HG03039 (cell line): Measurements from ENCODE around the gene ERH.
"Not testable (repeated sequence)": the region's sequence is repeated elsewhere in the genome, so short reads cannot be mapped to it uniquely, and the experiment has no call there.

ENCODE experiments used
- ATAC-seq: cut with Tn5 transposase; IDR thresholded peaks from one replicate; pipeline ENCODE4 v1.9.1; 2021; ENCODE audit warnings: mild to moderate bottlenecking, moderate library complexity; ENCODE audit not compliant: unreplicated experiment

Gene ERH

DNA sequence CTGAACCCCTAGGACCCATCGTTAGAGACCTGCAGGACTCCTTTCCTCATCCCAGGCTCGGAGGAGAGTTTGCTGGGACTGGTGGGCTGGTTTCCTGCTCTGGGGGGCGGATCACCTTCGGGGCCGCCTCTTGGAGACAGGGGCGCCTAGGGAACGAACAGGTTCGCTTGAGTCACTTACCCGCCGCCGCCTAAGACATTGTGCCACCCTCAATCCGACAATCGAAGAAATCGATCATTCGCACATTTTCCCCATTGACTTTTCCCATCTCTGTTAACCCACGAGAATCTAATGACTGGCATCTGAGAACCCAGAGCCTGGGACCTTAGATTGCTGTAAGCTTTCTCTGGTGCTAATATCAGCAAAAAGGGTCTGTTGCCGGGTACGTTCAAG, 715 bp upstream of the ERH start:
- no peak for ATAC-seq

- no peak for ATAC-seq
Measured at GRCh38 chr14:69395929-69396328, 2.2 kb downstream of the ERH start.

DNA sequence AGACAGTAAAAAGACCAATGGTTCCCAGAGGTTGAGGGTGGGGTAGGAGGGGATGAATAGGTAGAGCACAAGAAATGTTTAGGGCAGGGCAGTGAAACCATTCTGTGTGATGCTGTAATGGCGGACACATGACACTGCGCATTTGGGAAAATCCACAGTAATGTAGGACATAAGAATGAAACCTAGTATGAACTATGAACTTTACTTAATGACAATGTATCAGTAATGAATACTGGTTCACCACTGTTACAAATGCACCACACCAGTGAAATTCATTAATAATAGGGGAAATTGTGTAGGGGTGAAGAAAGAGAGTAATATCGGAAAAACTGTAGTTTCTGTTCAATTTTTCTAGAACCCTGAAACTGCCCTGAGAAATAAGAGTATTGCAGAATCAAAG, 5.6 kb downstream of the ERH start:
- no peak for ATAC-seq

DNA sequence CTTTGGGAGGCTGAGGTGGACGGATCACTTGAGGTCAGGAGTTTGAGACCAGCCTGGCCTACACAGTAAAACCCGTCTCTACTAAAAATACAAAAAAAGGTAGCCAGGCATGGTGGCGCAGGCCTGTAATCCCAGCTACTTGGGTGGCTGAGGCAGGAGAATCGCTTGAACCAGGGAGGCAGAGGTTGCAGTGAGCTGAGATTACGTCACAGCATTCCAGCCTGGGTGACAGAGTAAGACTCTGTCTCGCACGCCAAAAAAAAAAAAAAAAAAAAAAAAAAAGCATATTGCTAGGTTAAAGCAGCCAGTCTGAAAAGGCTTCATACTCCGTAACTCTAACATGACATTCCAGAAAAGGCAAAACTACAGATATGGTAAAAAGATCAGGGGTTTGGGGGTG, 6.7 kb downstream of the ERH start:
- ATAC-seq = not testable (repeated sequence)

GRCh38 chr14:69387311-69387710, 10.8 kb downstream of the ERH start:
- ATAC-seq = no peak

GRCh38 chr14:69378274-69378673, 19.8 kb downstream of the ERH start:
- no peak for ATAC-seq

GRCh38 chr14:69376439-69376838, 21.7 kb downstream of the ERH start:
- ATAC-seq = no peak

DNA sequence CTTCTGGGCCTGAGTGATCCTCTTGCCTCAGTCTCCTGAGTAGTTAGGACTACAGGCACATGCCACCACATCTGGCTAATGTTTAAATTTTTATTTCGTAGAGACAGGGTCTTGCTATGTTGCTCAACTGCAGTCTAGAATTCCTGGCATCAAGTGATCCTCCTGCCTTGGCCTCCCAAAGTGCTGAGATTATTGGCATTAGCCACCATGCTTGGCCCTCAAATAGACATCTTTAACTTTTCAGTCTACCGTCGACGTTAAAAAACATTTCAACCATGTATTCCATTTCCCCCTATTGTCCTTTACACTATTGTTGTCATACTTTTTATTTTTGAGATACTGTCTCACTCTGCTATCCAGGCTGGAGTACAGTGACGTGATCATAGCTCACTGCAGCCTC, 22.4 kb downstream of the ERH start:
- ATAC-seq = no peak

- no peak for ATAC-seq
Measured at GRCh38 chr14:69375182-69375581, 22.9 kb downstream of the ERH start.

- ATAC-seq = no peak
Measured at GRCh38 chr14:69374235-69374634, 23.9 kb downstream of the ERH start.

DNA sequence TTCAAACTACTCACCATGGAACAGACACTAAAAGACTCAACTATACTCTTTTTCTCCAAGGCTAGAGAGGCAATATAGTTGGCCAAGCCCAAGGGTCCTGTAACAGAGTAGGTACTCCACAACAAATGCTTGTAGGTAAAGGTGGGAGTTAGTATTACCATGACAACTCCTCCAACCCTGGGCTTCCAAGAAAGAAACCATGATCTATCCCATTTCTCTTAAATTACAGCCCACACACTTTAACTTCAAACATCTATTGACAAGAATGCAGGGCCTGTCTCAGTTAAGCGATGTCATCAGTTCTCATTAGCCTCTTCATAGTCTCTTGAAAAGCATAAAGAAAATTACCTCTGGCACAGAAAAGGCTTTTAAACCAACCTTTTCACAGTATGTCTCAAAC, 25.0 kb downstream of the ERH start:
- ATAC-seq = no peak

DNA sequence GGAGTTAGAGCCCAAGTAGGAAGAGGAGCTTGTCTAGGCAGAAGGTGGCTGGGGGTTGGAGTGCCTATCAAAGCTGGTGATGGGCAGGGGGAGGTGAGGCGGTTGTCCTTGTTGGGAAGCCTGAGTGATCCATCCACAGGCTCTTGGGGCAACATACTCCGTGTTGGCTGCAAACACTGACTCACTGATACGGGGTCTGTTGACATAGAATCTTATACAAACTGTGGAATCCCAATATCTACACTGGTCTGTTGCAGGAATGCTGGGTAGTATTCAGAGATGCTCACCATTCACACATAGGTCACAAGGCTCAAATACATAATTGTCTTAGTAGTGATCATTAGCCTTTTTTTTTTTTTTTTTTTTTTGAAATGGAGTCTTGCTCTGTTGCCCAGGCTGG, 26.0 kb downstream of the ERH start:
- ATAC-seq = no peak

DNA sequence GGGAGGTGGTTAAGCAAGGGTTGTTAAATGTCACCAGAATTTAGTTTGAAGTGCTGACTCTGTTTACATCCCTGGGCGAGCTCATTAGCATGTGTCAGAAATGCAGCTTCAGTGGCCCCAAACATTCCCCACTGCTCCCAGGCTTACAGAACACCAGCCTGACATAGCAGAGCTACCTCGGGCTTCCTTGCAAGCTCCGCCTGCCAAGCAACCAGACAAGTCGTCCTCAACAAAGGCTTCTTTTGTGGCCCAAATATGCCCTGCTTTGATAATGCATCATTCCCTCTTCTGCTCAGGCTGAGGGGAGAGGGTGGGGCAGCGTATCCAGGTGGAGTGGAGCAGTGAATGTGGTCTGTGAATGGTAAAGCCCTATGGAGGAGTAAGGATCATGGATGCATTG, 28.0 kb downstream of the ERH start:
- no peak for ATAC-seq

DNA sequence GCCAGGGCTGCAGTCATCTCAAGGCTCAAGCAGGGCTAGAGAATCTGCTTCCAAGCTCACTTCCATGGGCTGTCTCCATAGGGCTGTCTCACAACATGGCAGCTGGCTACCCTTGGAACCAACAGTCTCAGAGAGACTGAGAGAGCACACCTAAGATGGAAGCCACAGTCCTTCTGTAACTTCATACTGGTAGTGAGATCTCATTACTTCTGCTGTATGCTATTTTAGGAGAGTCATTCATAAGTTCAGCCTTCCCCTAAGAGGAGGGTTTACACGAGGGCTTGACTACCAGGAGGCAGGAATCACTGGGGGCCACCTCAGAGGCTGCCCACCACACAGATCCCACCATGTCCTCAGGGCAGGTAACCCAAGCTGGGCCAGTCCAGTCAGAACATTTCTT, 29.7 kb downstream of the ERH start:
- no peak for ATAC-seq

GRCh38 chr14:69366761-69367160, 31.3 kb downstream of the ERH start:
- ATAC-seq = no peak

DNA sequence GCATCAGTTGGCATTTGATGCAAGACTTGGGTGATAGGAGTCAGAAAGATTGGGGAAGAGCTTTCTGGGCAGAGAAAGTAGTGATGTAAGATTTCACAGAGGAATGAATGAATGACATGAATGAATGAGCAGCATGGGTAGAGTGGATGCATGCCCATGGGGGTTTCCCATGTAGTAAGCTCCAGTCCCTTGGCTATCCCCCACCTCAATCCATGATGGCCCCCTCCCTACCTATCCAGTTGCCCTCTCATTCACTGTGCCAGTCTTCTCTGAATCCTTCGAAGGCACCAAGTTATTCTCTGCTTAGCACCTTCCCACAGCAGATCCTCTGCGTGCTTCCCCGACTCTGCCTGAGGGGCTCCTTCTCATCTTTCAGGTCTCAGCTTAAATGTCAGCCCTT, 32.0 kb downstream of the ERH start:
- no peak for ATAC-seq

- ATAC-seq = no peak
Measured at GRCh38 chr14:69364378-69364777, 33.7 kb downstream of the ERH start.

DNA sequence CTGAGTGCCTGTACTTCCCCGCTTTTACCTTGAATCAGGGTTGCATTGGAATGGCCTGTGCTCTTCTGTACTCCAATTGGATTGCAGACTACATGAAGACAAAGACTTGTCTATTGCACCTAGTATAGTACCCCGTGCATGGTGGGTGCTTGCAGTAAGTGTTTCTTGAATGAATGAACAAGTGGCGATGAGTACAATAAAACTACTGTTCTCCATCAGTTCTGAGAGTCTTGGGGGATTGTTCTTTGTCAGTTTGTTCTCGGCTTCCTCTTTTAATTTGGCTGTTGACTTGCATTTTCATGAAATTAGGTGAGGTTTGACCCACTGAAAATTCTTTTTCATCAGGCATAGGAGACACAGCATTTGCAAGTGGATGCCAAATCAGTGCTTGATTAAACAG, 34.1 kb downstream of the ERH start:
- ATAC-seq = no peak

DNA sequence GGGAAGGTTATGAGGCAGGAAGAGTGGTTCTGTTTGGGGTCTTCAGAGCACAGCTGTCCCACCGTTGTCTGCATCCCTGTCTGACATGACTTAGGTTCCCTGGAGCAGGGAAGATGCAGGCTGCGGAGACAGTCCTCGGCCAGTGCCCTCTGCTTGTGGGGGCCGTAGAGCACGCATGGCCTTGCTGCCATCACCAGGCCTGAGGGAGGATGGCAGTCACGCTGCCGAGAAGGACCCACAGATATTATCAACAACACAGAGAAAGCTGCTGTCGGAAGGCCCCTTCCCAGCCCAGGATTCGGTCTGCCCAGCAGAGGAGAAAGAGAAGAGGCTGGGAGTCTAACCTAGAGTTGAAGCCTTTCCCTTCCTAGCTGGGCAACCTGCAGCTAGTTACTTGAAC, 35.0 kb downstream of the ERH start:
- no peak for ATAC-seq

DNA sequence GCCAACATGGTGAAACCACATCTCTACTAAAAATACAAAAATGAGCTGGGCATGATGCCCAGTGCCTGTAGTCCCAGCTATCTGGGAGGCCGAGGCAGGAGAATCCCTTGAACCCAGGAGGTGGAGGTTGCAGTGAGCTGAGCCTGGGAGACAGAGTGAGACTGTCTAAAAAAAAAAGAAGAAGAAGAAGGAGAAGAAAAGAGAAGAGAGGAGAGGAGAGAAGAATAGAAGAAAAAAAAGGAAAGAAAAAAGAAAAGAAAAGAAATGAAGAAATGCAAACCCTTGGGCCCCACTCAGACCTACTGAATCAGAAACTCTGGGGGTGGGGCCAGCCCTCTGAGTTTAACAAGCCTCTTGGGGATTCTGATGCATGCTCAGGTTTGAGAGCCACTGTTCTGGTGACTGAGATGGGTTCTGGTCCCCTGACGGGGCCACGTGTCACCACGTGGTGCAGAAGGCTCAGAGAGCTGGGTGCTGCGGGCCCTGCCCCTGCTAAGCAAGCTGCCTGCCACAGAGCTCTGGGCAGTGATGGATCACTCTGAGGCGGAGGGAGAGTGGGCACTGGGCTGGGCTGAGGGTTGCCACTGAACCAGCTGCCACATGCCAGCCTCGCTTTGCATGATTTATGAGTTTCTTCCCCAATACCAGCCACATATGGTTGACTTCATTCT, 37.5 kb downstream of the ERH start:
- ATAC-seq = no peak

DNA sequence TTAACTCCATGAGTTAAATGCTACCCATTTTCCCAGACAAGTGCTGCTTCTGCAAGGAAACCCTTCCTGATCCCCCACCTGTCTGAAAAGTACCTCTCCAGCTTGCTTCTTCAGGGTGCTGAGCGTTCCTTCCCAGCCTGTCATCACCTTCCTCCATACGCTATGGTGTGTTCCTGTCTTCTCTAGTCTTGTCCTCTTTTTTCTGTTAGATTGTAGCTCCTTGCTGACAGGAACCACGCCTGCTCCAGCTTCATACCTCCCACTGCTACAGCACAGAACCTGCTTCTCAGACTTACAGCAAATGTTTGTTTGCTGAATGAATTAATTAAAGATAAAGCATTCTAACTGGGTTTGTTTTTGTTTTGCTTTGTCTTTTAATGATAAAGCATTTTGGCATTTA, 39.1 kb downstream of the ERH start:
- no peak for ATAC-seq

- no peak for ATAC-seq
Measured at GRCh38 chr14:69358233-69358963, 39.7 kb downstream of the ERH start.
